GM12878 (cell line): ENCODE data around the gene LEKR1. TPM values are rescaled to one million over a fixed set of nuclear protein-coding genes. Genes with fewer than 3 reads are reported as not detected.

Experiments
- ATAC-seq: fragments of 200-7000 bp; cut with Tn5 transposase; 3 replicates; pipeline ENCODE4 v1.9.1; 2020; ENCODE audit warnings: mild to moderate bottlenecking, moderate library complexity
- BruUV-seq: library from RNA; stranded (reverse); fragments of 400-500 nt; replicated peaks from 2 replicates; lab custom pipeline; 2021; lab: Mats Ljungman, UMichigan
- CTCF ChIA-PET: fragments of 300-600 bp; sonication (Branson Sonifier 250); formaldehyde crosslinking; extraction: SDS; loops from one replicate; lab custom pipeline; 2021; ENCODE audit warnings: inconsistent platforms; lab: Yijun Ruan, JAX
- POLR2A ChIA-PET: fragments of 350-600 bp; formaldehyde crosslinking; extraction: SDS; loops from one replicate; lab custom pipeline; 2021; ENCODE audit warnings: inconsistent platforms; lab: Charles Lee
- RAD21 ChIA-PET: fragments of 300-600 bp; sonication (Branson Sonifier 250); formaldehyde crosslinking; loops from one replicate; lab custom pipeline; 2023; ENCODE audit warnings: antibody characterized with exemption; ENCODE audit not compliant: unreplicated experiment; lab: Charles Lee
- SMC1A ChIA-PET: fragments of 300-600 bp; sonication (Branson Sonifier 250); formaldehyde crosslinking; loops from one replicate; lab custom pipeline; 2023; ENCODE audit not compliant: unreplicated experiment, uncharacterized antibody; lab: Charles Lee
- DNase-seq: peaks from one replicate; pipeline ENCODE4 v3.0.0-alpha.2; 2011; ENCODE audit warnings: low read depth, low spot score
- FAIRE-seq: peaks from 3 replicates; lab custom pipeline; 2011; peaks lifted over from hg19 to GRCh38; lab: Jason Lieb, UNC
- H2AFZ ChIP-seq: 2 replicates; pipeline ENCODE4 v1.6.0; 2011; ENCODE audit warnings: low read depth, low read length, control low read depth; ENCODE audit not compliant: control insufficient read depth
- H3K27ac ChIP-seq: 2 replicates; pipeline ENCODE4 v1.5.1; 2011; ENCODE audit warnings: control low read depth; ENCODE audit not compliant: control insufficient read depth, insufficient read depth
- H3K27me3 ChIP-seq, 2 experiments: replicated peaks in 1 of 2; 2 replicates each; pipeline versions ENCODE4 v1.6.0 to v1.6.1; 2011; ENCODE audit warnings: low read length in 1 of 2; ENCODE audit not compliant: control insufficient read depth in 2 of 2, insufficient read depth in 2 of 2
- H3K36me3 ChIP-seq, 2 experiments: 2 replicates each; pipeline ENCODE4 v1.5.1; 2011; ENCODE audit warnings: low read length in 1 of 2; ENCODE audit not compliant: control insufficient read depth in 2 of 2, insufficient read depth in 2 of 2
- H3K4me1 ChIP-seq: 2 replicates; pipeline ENCODE4 v1.6.1; 2011; ENCODE audit warnings: mild to moderate bottlenecking, low read length, moderate library complexity, mixed read lengths; ENCODE audit not compliant: control insufficient read depth, insufficient read depth
- H3K4me2 ChIP-seq: 2 replicates; pipeline ENCODE4 v1.6.0; 2011; ENCODE audit warnings: control low read depth; ENCODE audit not compliant: control insufficient read depth, insufficient read depth
- H3K4me3 ChIP-seq: fragments of 200-600 bp; sonication (generic); 2 replicates; pipeline ENCODE4 v1.5.1; 2016
- H3K79me2 ChIP-seq: 2 replicates; pipeline ENCODE4 v1.6.0; 2011; ENCODE audit warnings: low read length; ENCODE audit not compliant: control insufficient read depth, insufficient read depth
- H3K9ac ChIP-seq: 2 replicates; pipeline ENCODE4 v1.8.0; 2011; ENCODE audit warnings: low read length, control low read depth, mixed read lengths; ENCODE audit not compliant: control insufficient read depth, insufficient read depth
- H3K9me3 ChIP-seq: replicated peaks from 3 replicates; pipeline ENCODE4 v1.5.1; 2011; ENCODE audit warnings: mild to moderate bottlenecking, low read length; ENCODE audit not compliant: control insufficient read depth, insufficient read depth
- H4K20me1 ChIP-seq: 2 replicates; pipeline ENCODE4 v1.6.0; 2011; ENCODE audit not compliant: control insufficient read depth, insufficient read depth
- DPF2 ChIP-seq: fragments of 450-650 bp; IDR thresholded peaks from 2 replicates; pipeline ENCODE4 v1.6.1; 2017; ENCODE audit warnings: mild to moderate bottlenecking
- EZH2 ChIP-seq: IDR thresholded peaks from 2 replicates; pipeline ENCODE4 v1.6.1; 2012; ENCODE audit warnings: low read depth, mild to moderate bottlenecking, control low read depth, inconsistent platforms, low read length, borderline replicate concordance; ENCODE audit not compliant: control insufficient read depth
- IKZF2 ChIP-seq, 2 experiments: fragments of 450-650 bp; IDR thresholded peaks; 2 replicates each; pipeline ENCODE4 v1.6.1; 2017; ENCODE audit warnings: mild to moderate bottlenecking in 2 of 2, moderate library complexity in 2 of 2
- JUND ChIP-seq: IDR thresholded peaks from 2 replicates; pipeline ENCODE4 v1.6.1; 2012; ENCODE audit warnings: low read depth, mild to moderate bottlenecking, low read length, improper control_type of control experiment, moderate library complexity
- MYB ChIP-seq: fragments of 150-350 bp; IDR thresholded peaks from 2 replicates; pipeline ENCODE4 v1.6.1; 2014; ENCODE audit warnings: mild to moderate bottlenecking, low read depth, low read length, borderline replicate concordance
- NBN ChIP-seq: fragments of 450-650 bp; IDR thresholded peaks from 2 replicates; pipeline ENCODE4 v1.6.1; 2016
- NFIC ChIP-seq: IDR thresholded peaks from 2 replicates; pipeline ENCODE4 v1.6.1; 2012; ENCODE audit warnings: low read depth, mild to moderate bottlenecking, inconsistent platforms, low read length, moderate library complexity
- NFYA ChIP-seq: IDR thresholded peaks from 2 replicates; pipeline ENCODE4 v1.6.1; 2011; ENCODE audit warnings: low read depth, mild to moderate bottlenecking, low read length, improper control_type of control experiment, borderline replicate concordance
- NFYB ChIP-seq: IDR thresholded peaks from 2 replicates; pipeline ENCODE4 v1.6.1; 2011; ENCODE audit warnings: low read depth, mild to moderate bottlenecking, low read length, improper control_type of control experiment, moderate library complexity; ENCODE audit not compliant: insufficient read depth
- PKNOX1 ChIP-seq: fragments of 450-650 bp; IDR thresholded peaks from 2 replicates; pipeline ENCODE4 v1.6.1; 2016; ENCODE audit warnings: mild to moderate bottlenecking
- SREBF1 ChIP-seq: IDR thresholded peaks from 2 replicates; pipeline ENCODE4 v1.6.1; 2012; ENCODE audit warnings: mild to moderate bottlenecking, low read length
- YBX1 ChIP-seq: fragments of 450-650 bp; IDR thresholded peaks from 2 replicates; pipeline ENCODE4 v1.6.1; 2016; ENCODE audit warnings: antibody characterized with exemption
- ZNF622 ChIP-seq: fragments of 450-650 bp; IDR thresholded peaks from 2 replicates; pipeline ENCODE4 v1.6.1; 2017; ENCODE audit warnings: mild to moderate bottlenecking, inconsistent platforms
- WGBS: methylation state at CpG from one replicate; pipeline ENCODE4 v1.1.6; 2016; ENCODE audit warnings: low lambda C conversion rate; ENCODE audit not compliant: insufficient replicate concordance, insufficient coverage; ENCODE audit errors: missing lambda C conversion rate; 5-methylcytosine and 5-hydroxymethylcytosine counted together
- in situ Hi-C: fragments of 300-500 bp; cut with MboI; formaldehyde crosslinking; loops from 9 replicates; pipeline ENCODE4 v1.14.3; 2018; ENCODE audit warnings: mixed read lengths
- intact Hi-C: fragments of 100-400 bp; cut with micrococcal nuclease; formaldehyde crosslinking; loops from one replicate; pipeline ENCODE4 v1.14.2; 2022; ENCODE audit not compliant: unreplicated experiment
- polyA plus RNA-seq, 11 experiments: library from polyadenylated mRNA; depleted of rRNA in 4 of 11; unstranded in 6 of 11; stranded (reverse) in 5 of 11; fragments of >200 nt; fragmentation: Nextera tagmentation in 4 of 11; fragmentation: Illumina TruSeq in 1 of 11; extraction: Ambion mirVana in 4 of 11; extraction: Trizol in 1 of 11; gene quantifications; 1 replicate in 1 of 11; 2 replicates in 10 of 11; pipeline versions ENCODE4 v1.2.1 to v1.2.3, GENCODE V29; 2011 to 2016; ENCODE audit warnings: inconsistent platforms in 2 of 11, missing spikeins in 2 of 11, low read depth in 1 of 11
- total RNA-seq, 4 experiments: library from RNA; depleted of rRNA in 3 of 4; stranded (reverse); fragments of >200 nt in 3 of 4; fragmentation: Illumina TruSeq in 1 of 4; extraction: Trizol in 1 of 4; gene quantifications; 2 replicates each; pipeline versions ENCODE4 v1.2.1 to v1.2.3, GENCODE V29; 2013 to 2021
- TF ChIP-seq, protein P1 (sequence below): fragments of 450-650 bp; formaldehyde crosslinking; IDR thresholded peaks from 2 replicates; pipeline ENCODE4 v1.4.0; 2022; ENCODE audit warnings: mild to moderate bottlenecking, moderate library complexity
- TF ChIP-seq, protein P2 (sequence below): fragments of 450-650 bp; IDR thresholded peaks from 2 replicates; pipeline ENCODE4 v1.6.1; 2016; ENCODE audit warnings: mild to moderate bottlenecking
- TF ChIP-seq, protein P3 (sequence below), 3 experiments: IDR thresholded peaks in 2 of 3; conservative IDR thresholded peaks in 1 of 3; 2 replicates each; pipeline ENCODE4 v1.5.1; 2011; ENCODE audit warnings: low read depth in 3 of 3, low read length in 3 of 3, mild to moderate bottlenecking in 3 of 3, control low read depth in 2 of 3, moderate library complexity in 2 of 3, inconsistent platforms in 1 of 3, mixed read lengths in 1 of 3; ENCODE audit not compliant: control insufficient read depth in 2 of 3, insufficient read depth in 1 of 3; ENCODE audit errors: extremely low read depth in 1 of 3

The LEKR1 gene
- total and polyA plus RNA-seq, 10 of the 15 experiments (the other 5 are each of a cell fraction or from before 2014, with no cell fraction given) = 0.48 to 3.2 (median 1.3) TPM

- intact Hi-C loops = loop anchor here (10.0 kb wide), 1 partner anchor 259 kb away; the partner anchor contains the start of gene SSR3
- BruUV-seq = no TSS peak
- Histone ChIP-seq H3K4me2 (peak overlapping the region; percentile 61; the same call in 1 of the 2 replicates), H4K20me1 (no peaks in the 10 kb centered on the region), H3K4me1 (peaks cover 13% of the 10 kb centered on the region), H3K27ac (peak overlapping the region; percentile 27; the same call in 1 of the 2 replicates), H3K9me3 (peaks cover 1% of the 10 kb centered on the region; the same call in 1 of the 3 replicates), H3K27me3 (no peaks in the 10 kb centered on the region), H3K4me3 (no peak overlapping the region), H3K36me3 (no peaks in the 10 kb centered on the region; a peak in 1 of 4 replicates), H2AFZ (no peak overlapping the region), H3K79me2 (peaks cover 62% of the 10 kb centered on the region), H3K9ac (no peak overlapping the region; the same call in 1 of the 2 replicates)
- WGBS = 97% methylated on average over 2 of the region's 2 CpGs
- in situ Hi-C loops = loop anchor here (5.0 to 10.0 kb wide), 2 partner anchors 132 to 259 kb away; partner anchors contain the start of gene SSR3
- ChIA-PET POLR2A (no interaction called here), SMC1A (no interaction called here), CTCF (interaction anchor here (1.3 kb wide), 1 partner anchor 274 kb away, joined by 3 read pairs; no protein-coding TSS in a partner anchor), RAD21 (no interaction called here)
- ATAC-seq (no peak), FAIRE-seq (no peak), DNase-seq (no peak)
- TF ChIP-seq DPF2 (no peak), YBX1 (no peak), NFYB (no peak), NFYA (no peak), JUND (no peak), NFIC (no peak), EZH2 (no peak), PKNOX1 (no peak), SREBF1 (no peak), ZNF622 (no peak), NBN (no peak), IKZF2 (IDR thresholded peaks at IDR 0.05) (no peak), MYB (no peak)
- TF ChIP-seq, protein P1, sequence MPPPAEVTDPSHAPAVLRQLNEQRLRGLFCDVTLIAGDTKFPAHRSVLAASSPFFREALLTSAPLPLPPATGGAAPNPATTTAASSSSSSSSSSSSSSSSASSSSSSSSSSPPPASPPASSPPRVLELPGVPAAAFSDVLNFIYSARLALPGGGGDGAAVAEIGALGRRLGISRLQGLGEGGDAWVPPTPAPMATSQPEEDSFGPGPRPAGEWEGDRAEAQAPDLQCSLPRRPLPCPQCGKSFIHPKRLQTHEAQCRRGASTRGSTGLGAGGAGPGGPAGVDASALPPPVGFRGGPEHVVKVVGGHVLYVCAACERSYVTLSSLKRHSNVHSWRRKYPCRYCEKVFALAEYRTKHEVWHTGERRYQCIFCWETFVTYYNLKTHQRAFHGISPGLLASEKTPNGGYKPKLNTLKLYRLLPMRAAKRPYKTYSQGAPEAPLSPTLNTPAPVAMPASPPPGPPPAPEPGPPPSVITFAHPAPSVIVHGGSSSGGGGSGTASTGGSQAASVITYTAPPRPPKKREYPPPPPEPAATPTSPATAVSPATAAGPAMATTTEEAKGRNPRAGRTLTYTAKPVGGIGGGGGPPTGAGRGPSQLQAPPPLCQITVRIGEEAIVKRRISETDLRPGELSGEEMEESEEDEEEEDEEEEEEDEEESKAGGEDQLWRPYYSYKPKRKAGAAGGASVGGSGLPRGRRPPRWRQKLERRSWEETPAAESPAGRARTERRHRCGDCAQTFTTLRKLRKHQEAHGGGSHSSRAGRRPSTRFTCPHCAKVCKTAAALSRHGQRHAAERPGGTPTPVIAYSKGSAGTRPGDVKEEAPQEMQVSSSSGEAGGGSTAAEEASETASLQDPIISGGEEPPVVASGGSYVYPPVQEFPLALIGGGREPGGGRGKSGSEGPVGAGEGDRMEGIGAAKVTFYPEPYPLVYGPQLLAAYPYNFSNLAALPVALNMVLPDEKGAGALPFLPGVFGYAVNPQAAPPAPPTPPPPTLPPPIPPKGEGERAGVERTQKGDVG (CRISPR knock-in tag) = no peak
- TF ChIP-seq, protein P2, sequence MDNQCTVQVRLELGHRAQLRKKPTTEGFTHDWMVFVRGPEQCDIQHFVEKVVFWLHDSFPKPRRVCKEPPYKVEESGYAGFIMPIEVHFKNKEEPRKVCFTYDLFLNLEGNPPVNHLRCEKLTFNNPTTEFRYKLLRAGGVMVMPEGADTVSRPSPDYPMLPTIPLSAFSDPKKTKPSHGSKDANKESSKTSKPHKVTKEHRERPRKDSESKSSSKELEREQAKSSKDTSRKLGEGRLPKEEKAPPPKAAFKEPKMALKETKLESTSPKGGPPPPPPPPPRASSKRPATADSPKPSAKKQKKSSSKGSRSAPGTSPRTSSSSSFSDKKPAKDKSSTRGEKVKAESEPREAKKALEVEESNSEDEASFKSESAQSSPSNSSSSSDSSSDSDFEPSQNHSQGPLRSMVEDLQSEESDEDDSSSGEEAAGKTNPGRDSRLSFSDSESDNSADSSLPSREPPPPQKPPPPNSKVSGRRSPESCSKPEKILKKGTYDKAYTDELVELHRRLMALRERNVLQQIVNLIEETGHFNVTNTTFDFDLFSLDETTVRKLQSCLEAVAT = no peak
- TF ChIP-seq, protein P3, sequence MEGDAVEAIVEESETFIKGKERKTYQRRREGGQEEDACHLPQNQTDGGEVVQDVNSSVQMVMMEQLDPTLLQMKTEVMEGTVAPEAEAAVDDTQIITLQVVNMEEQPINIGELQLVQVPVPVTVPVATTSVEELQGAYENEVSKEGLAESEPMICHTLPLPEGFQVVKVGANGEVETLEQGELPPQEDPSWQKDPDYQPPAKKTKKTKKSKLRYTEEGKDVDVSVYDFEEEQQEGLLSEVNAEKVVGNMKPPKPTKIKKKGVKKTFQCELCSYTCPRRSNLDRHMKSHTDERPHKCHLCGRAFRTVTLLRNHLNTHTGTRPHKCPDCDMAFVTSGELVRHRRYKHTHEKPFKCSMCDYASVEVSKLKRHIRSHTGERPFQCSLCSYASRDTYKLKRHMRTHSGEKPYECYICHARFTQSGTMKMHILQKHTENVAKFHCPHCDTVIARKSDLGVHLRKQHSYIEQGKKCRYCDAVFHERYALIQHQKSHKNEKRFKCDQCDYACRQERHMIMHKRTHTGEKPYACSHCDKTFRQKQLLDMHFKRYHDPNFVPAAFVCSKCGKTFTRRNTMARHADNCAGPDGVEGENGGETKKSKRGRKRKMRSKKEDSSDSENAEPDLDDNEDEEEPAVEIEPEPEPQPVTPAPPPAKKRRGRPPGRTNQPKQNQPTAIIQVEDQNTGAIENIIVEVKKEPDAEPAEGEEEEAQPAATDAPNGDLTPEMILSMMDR (IDR thresholded peaks at IDR 0.05 in 2 of 3, conservative IDR thresholded peaks at IDR 0.05 in 1 of 3; ENCODE audit: control insufficient read depth in 2 of 3, extremely low read depth in 1 of 3, insufficient read depth in 1 of 3, low read depth in 3 of 3, low read length in 3 of 3) = no peak
Observed at GRCh38 chr3:156814295-156814694, 11.9 kb upstream of the LEKR1 start.
